Measurements from ENCODE around the gene COA3.
A peak's percentile ranks its signal among the peaks of the same experiment; 100 is the strongest.
"Not testable (repeated sequence)": the region's sequence is repeated elsewhere in the genome, so short reads cannot be mapped to it uniquely, and the experiment has no call there.

The COA3 gene

GRCh38 chr17:42779936-42780850, 18.3 kb downstream of the COA3 start, which contains the start of gene WNK4:
Gene WNK4, plus strand, starts transcription at chr17:42780610. Its CDS starts 89 bp downstream, at chr17:42780699.
- peak; percentile 18 for ATAC-seq
- peaks cover 51% of the 10 kb centered on the region for H3K27me3 Mint-ChIP-seq

GRCh38 chr17:42779304-42779935, 19.1 kb downstream of the COA3 start:
- Mint-ChIP-seq H3K36me3 (peaks cover 48% of the 10 kb centered on the region), H3K4me3 (no peak overlapping the region), H3K27ac (no peak overlapping the region), H3K27me3 (peaks cover 43% of the 10 kb centered on the region), H3K9me3 (no peaks in the 10 kb centered on the region), H3K4me1 (peaks cover 47% of the 10 kb centered on the region)
- ATAC-seq, result no peak

More at GRCh38 chr17:42779936-42780850, 18.3 kb downstream of the COA3 start, which contains the start of gene WNK4:
- Mint-ChIP-seq H3K9me3 (no peaks in the 10 kb centered on the region), H3K4me1 (peaks cover 47% of the 10 kb centered on the region), H3K27ac (no peak within 1 kb of the TSS), H3K36me3 (peaks cover 42% of the 10 kb centered on the region), H3K4me3 (no peak within 1 kb of the TSS)

- Mint-ChIP-seq H3K36me3 (peaks cover 48% of the 10 kb centered on the region), H3K4me3 (no peak overlapping the region), H3K27me3 (peaks cover 35% of the 10 kb centered on the region), H3K9me3 (no peaks in the 10 kb centered on the region), H3K27ac (no peak overlapping the region), H3K4me1 (peaks cover 46% of the 10 kb centered on the region)
- no peak for ATAC-seq
These were observed 19.9 kb downstream of the COA3 start for GRCh38 chr17:42778570-42778969.

- peaks cover 12% of the 10 kb centered on the region for H3K27me3 Mint-ChIP-seq
These were observed 22.9 kb downstream of the COA3 start for GRCh38 chr17:42775534-42776098.

GRCh38 chr17:42774066-42774745, 24.3 kb downstream of the COA3 start:
- ATAC-seq, result no peak
- peaks cover 37% of the 10 kb centered on the region for H3K4me1 Mint-ChIP-seq
- H3K4me3 Mint-ChIP-seq, result peak overlapping the region; percentile 100
- no peaks in the 10 kb centered on the region for H3K9me3 Mint-ChIP-seq
- H3K27ac Mint-ChIP-seq, result peak overlapping the region; percentile 98
- peaks cover 38% of the 10 kb centered on the region for H3K36me3 Mint-ChIP-seq
- peaks cover 2% of the 10 kb centered on the region for H3K27me3 Mint-ChIP-seq

More at GRCh38 chr17:42775534-42776098, 22.9 kb downstream of the COA3 start:
- Mint-ChIP-seq H3K9me3 (no peaks in the 10 kb centered on the region), H3K4me3 (no peak overlapping the region), H3K27ac (no peak overlapping the region), H3K36me3 (peaks cover 48% of the 10 kb centered on the region), H3K4me1 (peaks cover 48% of the 10 kb centered on the region)
- ATAC-seq, result peak; percentile 60

- Mint-ChIP-seq H3K27ac (peak within 1 kb of the TSS; percentile 98), H3K9me3 (no peaks in the 10 kb centered on the region), H3K4me3 (peak within 1 kb of the TSS; percentile 100), H3K27me3 (peaks cover 5% of the 10 kb centered on the region), H3K4me1 (peaks cover 37% of the 10 kb centered on the region), H3K36me3 (peaks cover 34% of the 10 kb centered on the region)
- ATAC-seq, result peak; percentile 92
These were observed 25.0 kb downstream of the COA3 start, which contains the start of gene VPS25 for GRCh38 chr17:42773290-42774035. Gene VPS25, plus strand, starts transcription at chr17:42773449. Its CDS starts 27 bp downstream, at chr17:42773476.

GRCh38 chr17:42772945-42773289, 25.6 kb downstream of the COA3 start:
- no peak for ATAC-seq
- Mint-ChIP-seq H3K27me3 (peaks cover 10% of the 10 kb centered on the region), H3K4me1 (peaks cover 37% of the 10 kb centered on the region), H3K27ac (peak overlapping the region; percentile 98), H3K36me3 (peaks cover 28% of the 10 kb centered on the region), H3K4me3 (peak overlapping the region; percentile 100), H3K9me3 (no peaks in the 10 kb centered on the region)

- H3K9me3 Mint-ChIP-seq, H3K27ac Mint-ChIP-seq, H3K36me3 Mint-ChIP-seq, H3K4me3 Mint-ChIP-seq, ATAC-seq: not testable (repeated sequence)
- H3K4me1 Mint-ChIP-seq, result peaks cover 29% of the 10 kb centered on the region
- H3K27me3 Mint-ChIP-seq, result peaks cover 30% of the 10 kb centered on the region
These were observed 28.5 kb downstream of the COA3 start for GRCh38 chr17:42769964-42770363.

- H3K4me3 Mint-ChIP-seq, H3K36me3 Mint-ChIP-seq, H3K9me3 Mint-ChIP-seq, H3K27ac Mint-ChIP-seq, ATAC-seq: not testable (repeated sequence)
- Mint-ChIP-seq H3K4me1 (peaks cover 17% of the 10 kb centered on the region), H3K27me3 (peaks cover 39% of the 10 kb centered on the region)
These were observed 30.5 kb downstream of the COA3 start for GRCh38 chr17:42768006-42768405.

GRCh38 chr17:42767512-42767911, 31.0 kb downstream of the COA3 start:
- Mint-ChIP-seq H3K9me3 (no peaks in the 10 kb centered on the region), H3K27me3 (peaks cover 44% of the 10 kb centered on the region), H3K4me1 (peaks cover 13% of the 10 kb centered on the region), H3K4me3 (no peak overlapping the region), H3K27ac (no peak overlapping the region), H3K36me3 (no peaks in the 10 kb centered on the region)
- no peak for ATAC-seq

- Mint-ChIP-seq H3K4me3 (no peak overlapping the region), H3K27ac (no peak overlapping the region), H3K4me1 (peaks cover 12% of the 10 kb centered on the region), H3K36me3 (no peaks in the 10 kb centered on the region), H3K27me3 (peaks cover 57% of the 10 kb centered on the region), H3K9me3 (no peaks in the 10 kb centered on the region)
- no peak for ATAC-seq
These were observed 32.4 kb downstream of the COA3 start for GRCh38 chr17:42766124-42766523.

GRCh38 chr17:42761638-42762037, 36.9 kb downstream of the COA3 start:
- Mint-ChIP-seq H3K36me3 (no peaks in the 10 kb centered on the region), H3K27me3 (peaks cover 38% of the 10 kb centered on the region), H3K27ac (peak overlapping the region; percentile 5), H3K9me3 (no peaks in the 10 kb centered on the region), H3K4me1 (peaks cover 30% of the 10 kb centered on the region), H3K4me3 (peak overlapping the region; percentile 47)
- ATAC-seq, result no peak

GRCh38 chr17:42760652-42761581, 37.6 kb downstream of the COA3 start, which contains the start of gene RAMP2:
Gene RAMP2, plus strand, starts transcription at chr17:42761227. Its CDS starts 35 bp downstream, at chr17:42761262.
- peak within 1 kb of the TSS; percentile 63 for H3K27ac Mint-ChIP-seq
- H3K4me1 Mint-ChIP-seq, result peaks cover 30% of the 10 kb centered on the region
- no peaks in the 10 kb centered on the region for H3K36me3 Mint-ChIP-seq
- peak within 1 kb of the TSS; percentile 66 for H3K4me3 Mint-ChIP-seq
- peak; percentile 46 for ATAC-seq
- peaks cover 39% of the 10 kb centered on the region for H3K27me3 Mint-ChIP-seq
- no peaks in the 10 kb centered on the region for H3K9me3 Mint-ChIP-seq

Data from stimulated activated memory B cell treated with anti-CD40 and anti-IgM and Interleukin-4, amounts not matched to agents 10 μg/mL and 1 μg/mL and 100 μg/mL, for 72 hours (primary cell).